ENCODE data around the gene TET2.
A peak's percentile ranks its signal among the peaks of the same experiment; 100 is the strongest.

The TET2 gene

DNA sequence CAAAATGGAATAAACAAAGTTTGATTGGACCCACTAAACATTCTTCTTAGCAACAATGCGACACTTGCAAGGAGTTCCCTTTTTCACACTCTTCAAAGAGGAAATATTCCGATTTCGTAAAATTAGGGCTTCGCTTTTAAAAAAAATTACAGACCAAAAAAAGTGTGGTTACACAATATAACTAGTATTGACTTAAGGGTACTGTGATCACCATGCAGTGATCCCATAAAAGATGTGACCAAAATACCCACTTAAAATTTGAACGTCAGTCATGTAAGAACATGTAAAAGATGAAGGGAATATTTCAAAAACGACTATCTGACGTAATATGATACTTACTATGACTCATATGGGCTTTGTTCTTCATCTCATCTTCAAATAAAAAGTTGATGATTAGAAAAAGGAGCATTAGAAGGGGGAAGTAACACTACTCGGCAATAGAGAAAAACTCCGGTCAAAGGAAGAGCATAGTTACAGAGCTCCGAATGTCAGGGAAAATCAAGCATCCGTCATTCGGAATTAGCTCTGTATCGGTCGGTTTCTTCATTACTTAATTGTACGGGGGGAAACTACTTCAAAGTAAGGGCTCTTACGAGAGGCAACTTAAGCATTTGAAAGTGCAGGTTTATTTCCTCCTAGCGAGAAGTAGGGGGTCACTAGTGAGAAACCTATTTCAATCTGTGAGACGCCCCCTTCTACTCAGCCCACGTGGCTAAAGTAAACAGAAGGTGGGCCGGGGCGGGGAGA is 1.3 kb upstream of the TET2 start:
- no peak for DNase-seq

DNA sequence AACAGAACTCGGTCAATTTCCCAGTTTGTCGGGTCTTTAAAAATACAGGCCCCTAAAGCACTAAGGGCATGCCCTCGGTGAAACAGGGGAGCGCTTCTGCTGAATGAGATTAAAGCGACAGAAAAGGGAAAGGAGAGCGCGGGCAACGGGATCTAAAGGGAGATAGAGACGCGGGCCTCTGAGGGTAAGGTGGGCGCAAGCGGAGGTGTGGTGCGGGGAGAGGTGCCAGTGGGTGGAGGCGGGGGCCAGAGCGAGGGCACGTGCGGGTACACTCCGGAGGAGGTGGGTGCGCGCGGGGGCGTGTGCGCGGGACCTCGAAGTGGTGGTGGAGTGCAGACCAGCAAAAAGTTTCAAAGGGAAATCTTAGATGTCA is 787 bp upstream of the TET2 start:
- no peak for DNase-seq

DNA sequence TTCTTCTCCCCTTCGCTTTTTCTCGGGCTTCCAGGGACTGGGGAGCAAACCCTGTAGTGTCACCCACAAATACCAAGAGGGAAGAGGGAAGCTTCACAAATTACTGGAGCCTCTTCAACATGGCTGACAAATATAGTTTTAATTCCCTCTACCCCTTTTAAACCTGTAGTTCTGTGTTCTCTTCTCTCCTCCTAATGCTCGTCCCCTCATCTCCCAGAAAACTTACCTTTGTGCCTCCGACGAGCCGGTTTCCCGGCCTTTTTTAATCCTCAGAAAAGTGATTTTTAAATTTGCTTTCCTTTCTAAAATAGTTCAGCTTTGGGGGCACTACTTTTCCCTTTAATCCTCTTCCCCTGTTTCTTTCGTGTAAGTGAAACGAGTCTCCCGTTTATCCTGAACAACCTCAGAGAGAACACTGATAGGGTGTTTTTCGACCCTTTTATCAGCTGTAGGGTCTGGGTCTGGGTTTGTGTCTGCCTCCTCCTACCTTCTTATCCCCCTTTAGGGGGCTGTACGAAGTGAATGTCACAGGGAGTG is 408 bp downstream of the TET2 start:
- no peak for DNase-seq

DNA sequence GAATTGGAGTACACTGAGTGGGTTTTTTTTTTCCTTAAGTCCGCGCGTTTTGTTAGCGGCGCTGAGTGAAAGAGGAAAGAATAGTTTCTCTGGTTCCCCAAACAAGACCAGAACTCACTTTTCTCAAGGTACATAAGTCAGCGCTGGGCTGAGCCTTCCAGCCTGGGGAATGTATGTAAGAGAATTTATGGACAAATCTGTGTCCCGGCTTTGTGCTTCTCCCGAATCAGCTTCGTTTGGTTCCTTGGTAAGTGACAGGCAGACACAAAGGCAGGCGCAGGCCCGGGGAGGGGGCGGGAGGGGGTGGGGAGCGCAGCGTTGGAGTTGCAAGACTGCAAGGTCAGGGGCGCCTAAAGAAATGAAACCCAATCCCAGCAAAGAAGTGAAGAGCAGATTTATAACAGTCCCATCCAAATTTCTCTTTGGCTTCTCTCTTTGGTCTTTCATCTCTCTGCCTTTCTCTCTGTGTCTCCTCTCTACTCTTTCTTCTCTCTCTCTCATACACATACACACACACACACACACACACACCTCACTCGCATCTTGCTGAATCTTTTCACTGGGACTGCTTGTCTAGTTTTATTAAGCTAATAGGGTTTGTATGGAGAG is 981 bp downstream of the TET2 start:
- peak; percentile 13 for DNase-seq

DNA sequence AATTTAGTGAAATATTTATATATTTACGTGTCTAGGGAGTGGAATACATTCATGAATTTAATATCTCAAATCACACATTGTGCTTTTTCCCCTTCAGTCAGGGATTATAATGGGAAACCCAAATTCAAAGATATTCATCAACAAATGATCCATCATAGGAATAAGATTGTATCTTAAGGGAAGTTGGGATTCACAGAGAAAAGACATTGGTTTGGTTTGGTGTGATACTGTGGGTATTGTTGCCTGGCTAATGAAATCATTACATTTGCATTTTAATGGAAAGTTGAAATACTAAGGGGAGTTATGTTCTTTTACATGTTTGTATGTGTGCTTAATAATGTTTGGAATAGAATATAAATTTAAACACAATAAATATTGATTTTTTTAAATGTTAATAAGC is 1.7 kb downstream of the TET2 start:
- no peak for DNase-seq

DNA sequence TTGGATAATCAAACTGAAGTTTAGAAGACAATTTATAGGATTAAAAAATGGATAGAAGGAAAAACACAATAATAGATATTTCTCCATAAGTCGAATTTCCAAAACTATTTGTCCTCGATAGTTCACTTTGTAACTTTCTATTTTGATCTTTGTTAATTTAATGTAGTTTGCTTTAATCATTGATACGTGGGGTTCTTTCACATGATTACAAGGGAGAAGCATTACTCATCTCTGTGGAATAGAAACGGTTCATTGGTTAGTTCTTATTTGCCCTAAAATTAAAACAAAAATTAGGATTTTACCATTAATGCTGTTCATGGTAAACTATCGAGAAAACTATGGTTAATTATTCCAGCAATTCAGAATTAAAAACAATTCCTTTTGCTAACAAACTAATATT is 2.1 kb downstream of the TET2 start:
- no peak for DNase-seq

DNA sequence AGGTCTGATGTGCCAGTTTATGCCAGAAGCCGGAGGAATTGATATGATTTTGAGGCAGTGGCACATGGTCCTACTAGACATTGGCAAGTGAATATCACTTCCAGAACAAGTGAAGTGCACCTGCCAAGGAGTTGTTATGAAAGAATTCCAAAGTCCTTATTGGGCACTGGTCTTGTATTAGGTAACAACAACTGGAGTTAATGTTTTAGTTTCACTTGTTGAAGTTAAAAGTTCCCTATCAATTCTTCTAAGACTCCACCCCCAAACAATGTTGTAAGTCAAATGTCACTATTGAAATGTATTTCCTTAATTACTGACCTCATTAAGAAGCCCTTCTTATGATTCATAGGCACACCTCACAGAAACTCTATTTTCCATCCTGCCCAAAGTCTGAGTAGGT is 3.1 kb downstream of the TET2 start:
- no peak for DNase-seq

DNA sequence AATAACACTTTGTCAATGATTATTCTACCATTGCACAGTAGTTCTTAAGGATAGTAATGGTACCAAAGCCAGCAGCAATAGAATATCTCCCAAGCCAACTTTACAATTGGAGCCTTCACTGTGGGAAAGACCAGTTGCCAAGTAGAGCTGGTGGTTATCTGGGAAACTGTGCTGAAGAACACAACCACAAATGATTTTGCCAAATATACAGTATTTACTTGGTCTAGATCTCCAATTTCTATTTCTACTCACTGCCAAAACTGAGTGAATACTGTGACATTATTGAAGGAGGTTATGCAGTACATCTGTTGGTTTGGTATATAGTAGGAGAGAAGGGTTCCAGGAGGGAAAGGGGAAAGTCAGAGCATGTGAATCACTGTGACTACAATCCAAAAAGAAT is 3.8 kb downstream of the TET2 start:
- DNase-seq = no peak

DNA sequence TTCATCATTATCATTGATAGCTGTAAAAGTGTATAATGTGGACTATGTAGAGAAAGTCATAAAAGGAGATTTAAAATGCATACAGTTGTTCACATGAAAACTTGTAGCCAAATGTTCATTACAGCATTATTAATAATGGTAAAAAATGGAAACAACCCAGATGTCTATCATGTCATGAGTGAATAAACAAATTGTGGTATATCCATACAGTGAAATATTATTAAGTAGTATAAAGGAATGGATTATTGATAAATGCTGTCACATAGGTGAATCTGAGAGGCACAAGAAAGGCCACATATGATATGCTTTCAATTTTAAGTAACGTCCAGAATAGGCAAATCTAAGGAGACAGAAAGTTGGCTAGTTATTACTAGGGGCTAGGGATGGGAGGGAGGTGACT is 7.1 kb downstream of the TET2 start:
- DNase-seq = no peak

DNA sequence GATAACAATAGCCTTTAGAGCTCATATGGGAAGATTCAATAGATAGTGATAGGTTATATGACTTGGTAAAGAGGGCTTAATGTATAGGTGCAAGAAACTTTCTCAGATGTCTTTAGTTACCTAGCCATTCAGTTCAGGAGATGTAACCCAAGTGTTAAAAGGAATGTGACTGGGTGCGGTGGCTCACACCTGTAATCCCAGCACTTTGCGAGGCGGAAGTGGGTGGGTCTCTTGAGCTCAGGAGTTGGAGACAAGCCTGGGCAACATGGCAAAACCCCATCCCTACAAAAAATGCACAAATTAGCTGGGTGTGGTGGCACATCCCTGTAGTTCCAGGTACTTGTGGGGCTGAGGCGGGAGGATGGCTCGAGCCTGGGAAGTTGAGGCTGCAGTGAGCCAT is 7.9 kb downstream of the TET2 start:
- no peak for DNase-seq

DNA sequence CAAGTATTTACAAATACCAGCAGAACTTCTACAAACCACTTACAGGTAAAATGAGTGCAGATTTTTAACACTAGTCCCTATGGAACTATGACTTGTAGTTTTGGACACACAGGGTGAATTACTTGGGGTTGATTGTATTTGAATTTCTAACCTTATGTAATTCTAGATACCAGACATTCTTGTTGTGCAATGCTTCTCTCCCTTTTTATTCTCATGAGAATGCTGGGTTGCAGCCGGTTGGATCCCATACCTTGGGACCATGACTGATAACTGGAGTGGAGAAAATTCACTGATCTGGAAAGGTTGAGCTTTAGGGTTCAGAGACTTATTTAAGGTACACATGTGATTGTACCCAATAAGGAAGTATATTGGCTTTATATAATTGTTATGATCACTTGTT is 8.8 kb downstream of the TET2 start:
- DNase-seq = no peak

DNA sequence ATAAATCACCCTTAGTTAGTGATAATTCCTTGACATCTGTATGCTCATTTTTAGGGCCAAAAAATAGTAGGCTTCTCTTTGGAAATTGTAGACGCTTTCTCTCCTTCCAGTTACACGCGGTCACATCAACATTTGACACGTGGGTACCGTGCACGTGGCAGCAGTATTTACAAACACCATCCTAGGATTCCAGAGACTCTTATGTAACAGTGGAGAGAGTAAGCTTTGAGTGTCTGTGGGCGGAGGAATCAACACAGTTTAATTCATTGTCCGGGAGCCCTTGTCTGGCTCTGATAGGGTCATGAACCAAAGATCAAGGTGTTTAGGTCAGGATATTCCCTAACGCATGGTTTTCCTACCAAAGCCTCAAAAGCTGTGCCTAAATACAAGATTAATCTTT is 12.2 kb downstream of the TET2 start:
- no peak for DNase-seq

DNA sequence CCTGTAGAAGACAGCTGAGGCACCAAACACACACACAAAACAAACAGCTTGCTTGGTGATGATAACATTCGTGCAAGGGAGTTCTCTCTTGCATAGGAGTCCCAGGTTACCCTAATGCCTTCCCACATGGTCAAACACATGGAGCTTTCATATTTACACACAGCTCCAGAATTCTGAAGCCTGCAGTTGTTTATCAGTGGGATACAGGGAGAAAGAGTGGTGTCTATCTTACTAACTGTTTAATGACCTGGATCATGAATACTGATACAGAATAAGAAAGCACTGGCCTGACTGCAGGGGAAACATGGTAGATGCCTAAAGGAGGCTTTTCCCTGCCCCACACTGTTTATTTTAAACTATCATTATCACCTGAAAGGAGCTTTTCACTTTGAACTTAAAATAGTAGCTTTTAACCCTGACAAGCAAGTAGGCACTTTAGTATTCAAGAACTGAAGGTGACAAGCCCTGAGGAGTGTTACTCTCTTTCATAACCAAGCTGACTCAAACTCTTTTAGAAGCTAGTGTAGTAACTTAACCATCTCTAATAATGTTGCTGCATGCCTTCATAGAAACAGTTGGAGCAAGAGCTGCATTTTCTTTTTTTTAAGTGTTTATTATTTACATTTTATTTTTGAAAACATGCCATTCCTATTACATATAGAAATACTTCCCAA is 15.6 kb downstream of the TET2 start:
- DNase-seq = no peak

DNA sequence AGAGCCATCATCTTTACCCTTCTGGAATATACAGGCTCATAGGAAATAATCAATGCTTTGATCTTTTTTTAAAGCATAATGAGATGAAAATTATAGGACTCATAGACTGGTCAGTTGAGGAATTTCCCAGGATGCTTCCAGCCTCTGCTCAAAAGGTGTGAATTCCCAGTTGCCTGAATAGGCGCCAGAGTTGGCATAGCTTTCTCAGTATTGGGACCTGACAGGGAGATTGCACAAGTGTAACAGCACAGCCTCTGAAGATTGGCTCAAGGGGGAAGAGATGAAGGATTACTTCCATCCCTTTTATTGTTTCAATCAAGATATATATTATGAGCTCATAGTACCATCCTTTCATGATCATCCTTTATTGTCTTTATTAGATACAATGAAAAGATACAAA is 17.9 kb downstream of the TET2 start:
- DNase-seq = no peak

DNA sequence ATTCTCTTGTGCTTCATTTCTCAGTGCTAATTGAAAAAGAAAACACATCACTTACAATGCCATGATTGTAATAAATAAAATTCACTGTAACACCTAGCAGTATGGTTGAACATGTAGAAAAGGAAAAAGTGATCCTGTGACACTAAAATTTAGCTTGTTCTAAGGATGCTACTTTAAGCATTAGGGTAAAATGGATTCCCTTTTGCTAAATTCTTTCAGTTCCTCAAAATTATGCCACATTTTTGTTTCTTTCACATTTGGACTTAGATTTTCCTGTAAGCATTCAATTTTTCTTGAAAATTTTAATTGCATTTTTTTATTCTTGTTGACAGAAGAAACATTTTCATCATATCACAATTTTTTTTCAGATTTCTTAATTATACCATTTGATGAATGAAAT is 19.4 kb downstream of the TET2 start:
- DNase-seq = no peak

DNA sequence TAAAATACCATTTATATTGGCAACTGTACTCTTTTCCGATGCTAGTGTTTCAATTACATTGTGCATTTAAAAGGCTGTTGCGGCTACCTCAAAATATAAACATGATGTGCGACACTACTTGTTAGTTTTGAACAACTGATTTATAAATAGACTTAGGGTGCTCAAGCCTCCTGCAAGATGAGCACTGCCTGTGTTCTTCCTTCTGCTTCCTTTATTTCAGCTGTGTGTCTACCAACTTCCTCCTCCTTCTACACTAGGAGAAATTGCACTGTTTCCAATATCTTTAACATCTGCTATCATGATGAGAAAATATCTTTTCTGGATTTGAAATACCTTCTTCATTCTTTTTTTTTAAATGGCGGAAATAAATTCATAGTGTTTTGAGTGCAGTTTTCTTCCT is 24.0 kb downstream of the TET2 start:
- DNase-seq = no peak

DNA sequence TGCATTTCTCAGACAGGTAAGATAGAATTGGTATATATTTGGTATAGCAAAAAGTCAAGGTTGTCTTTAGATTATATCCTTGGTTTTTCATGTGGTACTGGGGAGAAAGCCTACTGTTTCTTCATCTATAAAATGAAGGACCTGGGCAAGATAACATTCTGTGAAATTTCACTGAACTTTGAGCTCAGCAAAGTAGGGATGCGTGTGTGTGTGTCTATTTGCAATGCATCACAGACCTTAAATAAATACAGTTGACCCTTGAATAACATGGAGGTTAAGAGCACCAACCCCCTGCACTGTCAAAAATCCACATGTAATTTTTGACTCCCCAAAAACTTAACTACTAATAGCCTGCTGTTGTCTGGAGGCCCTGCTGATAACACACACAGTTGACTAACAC is 25.2 kb downstream of the TET2 start:
- no peak for DNase-seq

DNA sequence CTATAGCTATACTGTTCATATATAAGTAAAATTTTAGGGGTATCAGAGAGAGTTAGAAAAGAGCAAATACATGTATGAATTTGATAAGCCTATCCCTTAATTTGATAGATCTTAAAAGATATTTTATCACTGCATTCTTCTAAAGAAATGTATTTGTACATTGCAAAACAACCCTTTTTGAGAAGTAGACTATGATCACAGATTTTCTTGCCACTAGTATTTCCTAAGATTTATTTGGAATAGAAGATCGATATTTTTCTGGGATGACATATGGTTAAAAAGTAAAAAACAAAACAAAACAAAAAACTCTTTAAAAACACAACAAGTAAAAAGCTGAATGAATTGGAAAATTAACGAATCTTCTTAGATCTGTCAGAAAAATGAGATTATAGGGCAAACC is 27.4 kb downstream of the TET2 start:
- DNase-seq = no peak

DNA sequence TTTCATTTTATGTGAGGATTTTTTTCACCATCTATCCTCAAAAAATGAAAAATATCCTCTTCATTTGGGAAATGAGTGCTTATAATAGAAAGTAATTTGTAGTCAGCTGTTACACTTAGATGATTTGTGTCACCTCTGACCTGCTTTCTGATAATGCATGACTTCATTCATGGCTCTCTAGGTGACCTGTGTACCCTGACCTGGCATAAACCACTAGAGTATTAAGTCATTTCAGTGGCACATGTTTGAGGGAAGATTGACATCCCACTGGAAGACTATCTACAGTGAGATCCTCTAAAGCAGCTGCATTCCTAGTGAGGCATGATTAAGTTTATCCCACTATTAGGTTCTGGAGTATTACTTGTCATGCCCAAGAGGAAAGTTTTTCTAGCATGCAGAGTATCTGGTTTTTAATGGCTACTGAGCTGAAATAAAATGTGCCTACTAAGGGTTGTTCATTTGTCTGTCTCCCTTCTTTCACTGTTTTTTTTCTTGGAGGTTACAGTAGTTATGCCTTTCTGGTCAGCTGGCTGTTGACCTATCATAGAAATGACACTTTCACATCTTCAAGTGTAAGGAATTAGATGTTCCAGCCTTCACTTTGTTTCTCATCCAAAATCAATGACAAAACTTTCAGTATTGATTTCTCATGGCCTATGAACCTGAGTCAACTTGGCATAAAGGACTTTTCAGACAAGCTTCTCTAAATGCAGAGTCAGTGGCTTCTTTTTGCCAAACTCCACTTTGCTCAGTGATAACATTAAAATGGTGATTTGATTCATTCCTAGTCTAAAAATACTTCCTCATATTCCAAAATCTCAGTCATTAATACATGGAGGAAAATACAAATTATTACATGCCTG is 33.1 kb downstream of the TET2 start:
- DNase-seq = no peak

DNA sequence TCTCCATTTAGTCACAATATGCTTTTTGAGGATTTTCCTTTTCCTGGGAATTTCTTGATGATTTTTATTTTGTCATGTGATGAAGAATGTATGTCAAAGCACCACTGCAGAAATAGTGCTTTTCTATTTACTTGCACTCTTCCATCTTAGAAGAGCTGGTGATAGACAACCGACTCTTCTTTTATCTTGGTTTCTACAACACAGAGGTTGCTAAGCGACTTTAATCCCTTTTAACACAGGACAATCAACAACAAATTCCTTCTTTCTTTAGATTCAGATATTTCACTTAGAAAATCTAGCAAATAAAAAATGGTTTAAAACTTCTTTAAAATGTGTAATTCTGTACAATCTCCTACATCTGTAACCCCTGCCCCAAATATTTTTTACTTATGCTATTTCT is 34.6 kb downstream of the TET2 start:
- no peak for DNase-seq

DNA sequence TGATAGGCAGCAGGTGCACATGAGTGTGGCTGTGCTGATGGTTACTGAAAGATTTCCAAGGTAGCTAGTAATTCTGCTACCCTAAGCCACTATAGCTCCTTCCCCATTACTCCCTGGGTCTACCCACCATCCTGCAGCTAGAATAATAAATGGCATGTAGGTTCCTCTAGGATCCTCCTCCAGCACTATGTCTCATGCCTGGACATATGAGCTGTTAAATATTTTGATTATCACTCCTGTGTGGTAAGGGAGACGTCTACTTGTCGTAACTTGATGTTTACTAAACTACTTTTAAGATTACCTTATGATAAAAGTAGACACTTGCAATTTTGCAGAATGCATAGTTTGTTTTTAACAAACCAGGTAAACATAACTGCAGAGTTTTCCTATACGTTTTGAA is 35.5 kb downstream of the TET2 start:
- DNase-seq = no peak

DNA sequence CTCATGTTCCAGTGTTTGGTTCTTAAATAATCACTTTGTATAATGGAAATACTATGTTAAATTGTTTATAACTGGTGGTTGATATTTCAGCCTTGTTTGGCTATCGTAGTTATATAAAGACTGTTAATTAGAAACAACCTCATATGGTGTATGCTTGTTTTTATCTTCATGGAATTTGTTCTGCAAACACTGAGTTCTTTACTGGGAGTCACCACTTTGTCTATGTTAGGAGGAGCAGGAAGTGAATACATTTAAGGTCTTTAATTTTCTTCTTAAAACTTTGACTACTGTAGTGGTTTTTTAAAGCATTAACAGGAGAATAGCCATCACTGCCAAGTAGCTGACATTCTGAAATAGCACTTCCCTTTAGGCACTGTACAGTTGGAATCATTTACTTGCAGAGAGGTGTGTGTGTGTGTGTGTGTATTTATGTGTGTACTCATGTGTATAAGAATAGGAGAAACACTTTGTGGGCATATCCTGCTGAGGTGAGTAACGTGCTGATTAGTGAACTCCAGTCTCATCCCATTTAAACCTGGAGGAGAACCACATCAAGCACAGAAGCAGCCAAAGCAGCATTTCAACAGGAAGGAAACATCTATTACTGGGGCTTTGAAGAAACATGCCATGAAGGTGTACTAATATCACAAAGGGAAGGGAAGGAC is 37.8 kb downstream of the TET2 start:
- no peak for DNase-seq

DNA sequence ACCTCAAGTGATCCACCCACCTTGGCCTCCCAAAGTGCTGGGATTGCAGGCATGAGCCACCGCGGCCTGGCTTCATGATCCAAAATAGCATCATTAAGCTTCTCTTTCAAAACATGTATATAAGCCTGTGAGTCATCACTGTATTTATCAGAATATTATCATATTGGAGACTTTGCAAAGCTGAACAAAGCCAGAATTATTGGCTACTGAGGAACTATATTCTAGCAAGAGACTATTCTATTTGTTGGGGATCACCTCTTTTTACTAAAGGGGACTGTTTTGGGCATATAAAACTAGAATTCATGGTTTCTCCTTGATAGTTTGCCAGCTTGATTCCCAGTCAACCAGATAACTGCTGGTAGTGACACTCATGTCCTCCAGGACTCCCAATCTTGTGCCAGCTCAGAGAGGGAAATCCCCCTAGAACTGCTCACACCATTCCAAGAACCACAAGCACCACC is 40.1 kb downstream of the TET2 start:
- no peak for DNase-seq
